Activated effector memory CD4-positive, alpha-beta T cell treated with anti-CD3 and anti-CD28 coated beads, Interleukin-2, amount 50 U/mL, for 16 hours (primary cell): ENCODE results near the gene MOSPD3.

Source experiments
- DNase-seq: peaks from one replicate; pipeline ENCODE4 v3.0.0-alpha.2; 2020

MOSPD3 gene

DNA sequence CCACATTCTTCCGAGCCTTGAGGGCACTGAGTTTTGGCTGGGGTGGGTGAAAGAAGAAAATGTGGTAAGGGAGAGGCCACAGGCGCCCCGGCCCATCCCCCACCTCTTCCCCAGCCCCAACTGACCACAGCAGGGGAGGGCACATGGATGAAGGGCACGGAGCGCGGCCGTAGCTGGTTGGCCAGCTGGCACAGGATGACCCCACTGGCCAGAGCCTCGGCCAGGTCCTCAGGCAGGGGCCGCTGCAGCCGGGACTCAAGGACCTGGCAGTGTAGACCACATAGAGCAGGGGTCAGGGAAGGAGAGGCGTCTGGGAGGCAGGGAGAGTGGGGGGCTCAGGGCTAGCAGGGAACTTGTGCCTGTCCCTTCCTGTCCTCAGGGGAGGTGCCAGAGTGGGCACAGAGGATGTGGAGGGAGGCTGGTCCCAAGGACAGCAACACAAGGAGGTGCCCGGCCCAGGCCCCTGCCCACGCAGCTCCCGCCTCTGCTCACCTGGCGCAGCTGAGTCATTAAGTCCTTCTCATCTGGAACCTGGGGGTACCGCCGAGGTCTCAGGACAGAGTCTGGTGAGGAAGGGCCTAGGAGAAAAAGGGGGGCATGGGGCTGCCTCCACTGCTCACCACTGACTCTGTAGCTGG lies 36.5 kb upstream of the MOSPD3 start:
- no peak for DNase-seq

DNA sequence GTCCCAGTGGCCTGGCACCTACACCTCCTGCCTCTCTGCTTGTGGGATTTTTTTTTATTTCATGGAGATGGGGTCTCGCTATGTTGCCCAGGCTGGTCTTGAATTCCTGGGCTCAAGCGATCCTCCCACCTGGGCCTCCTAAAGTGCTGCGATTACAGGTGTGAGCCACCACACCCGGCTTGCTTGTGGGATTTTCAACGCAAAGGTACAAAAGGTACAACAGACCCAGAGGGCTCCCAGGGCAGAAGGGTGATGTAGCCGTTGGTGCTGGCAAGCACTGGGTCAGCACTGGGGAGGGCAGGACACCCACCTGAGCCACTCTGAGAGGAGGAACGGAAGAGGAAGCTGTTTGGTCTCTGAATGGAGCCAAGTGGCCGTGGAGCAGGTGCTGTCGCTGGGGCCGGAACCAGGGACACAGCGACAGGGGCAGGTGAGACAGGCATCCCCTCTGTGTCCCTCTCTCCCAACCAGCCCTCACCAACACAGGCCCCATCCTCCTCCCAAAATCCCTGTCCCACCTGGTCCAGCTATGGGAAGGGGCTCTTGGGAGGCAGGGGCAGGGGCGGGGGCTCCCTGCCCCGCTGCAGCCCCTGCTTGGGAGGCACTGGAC lies 35.9 kb upstream of the MOSPD3 start:
- DNase-seq: no peak

DNA sequence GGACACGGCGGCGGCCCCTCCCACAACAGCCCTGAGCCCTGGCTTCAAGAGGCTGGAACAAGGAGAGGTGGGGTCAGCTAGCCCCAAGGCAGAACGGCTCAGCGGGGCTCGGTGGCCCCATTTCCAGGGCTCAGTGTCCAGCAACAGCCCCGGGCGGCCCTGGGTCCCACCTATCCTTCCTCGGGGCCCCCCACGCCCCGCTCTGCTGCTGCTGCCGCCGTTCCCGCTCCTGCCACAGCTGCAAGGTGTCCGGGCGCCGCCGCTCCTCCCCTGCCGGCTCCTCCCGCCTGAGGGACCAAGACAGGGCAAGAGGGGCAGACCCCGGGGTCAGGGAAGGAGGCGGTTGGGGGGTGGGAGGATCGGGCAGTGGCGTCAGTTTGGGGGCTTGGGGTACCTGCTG lies 35.2 kb upstream of the MOSPD3 start:
- peak; percentile 58 for DNase-seq

DNA sequence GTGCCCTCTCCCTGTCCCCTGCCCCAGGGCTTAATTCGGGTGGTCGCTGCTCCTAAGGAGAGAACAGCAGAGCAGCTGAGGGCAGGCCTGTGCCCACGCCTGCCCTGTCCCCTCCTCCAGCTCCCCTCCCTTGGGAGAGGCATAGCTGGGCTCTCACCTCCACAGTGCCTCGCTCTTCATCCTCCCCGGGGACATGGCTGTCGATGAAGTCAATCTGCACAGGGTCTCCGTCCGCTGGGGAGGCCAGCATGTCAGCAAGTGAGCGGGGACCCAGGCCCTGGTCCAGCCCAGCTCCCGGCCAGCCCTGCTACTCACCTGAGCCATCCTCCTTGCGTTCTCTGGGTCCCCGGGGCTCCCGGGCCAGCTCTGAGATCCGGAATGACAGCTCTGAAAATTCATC lies 34.8 kb upstream of the MOSPD3 start:
- peak; percentile 53 for DNase-seq

DNA sequence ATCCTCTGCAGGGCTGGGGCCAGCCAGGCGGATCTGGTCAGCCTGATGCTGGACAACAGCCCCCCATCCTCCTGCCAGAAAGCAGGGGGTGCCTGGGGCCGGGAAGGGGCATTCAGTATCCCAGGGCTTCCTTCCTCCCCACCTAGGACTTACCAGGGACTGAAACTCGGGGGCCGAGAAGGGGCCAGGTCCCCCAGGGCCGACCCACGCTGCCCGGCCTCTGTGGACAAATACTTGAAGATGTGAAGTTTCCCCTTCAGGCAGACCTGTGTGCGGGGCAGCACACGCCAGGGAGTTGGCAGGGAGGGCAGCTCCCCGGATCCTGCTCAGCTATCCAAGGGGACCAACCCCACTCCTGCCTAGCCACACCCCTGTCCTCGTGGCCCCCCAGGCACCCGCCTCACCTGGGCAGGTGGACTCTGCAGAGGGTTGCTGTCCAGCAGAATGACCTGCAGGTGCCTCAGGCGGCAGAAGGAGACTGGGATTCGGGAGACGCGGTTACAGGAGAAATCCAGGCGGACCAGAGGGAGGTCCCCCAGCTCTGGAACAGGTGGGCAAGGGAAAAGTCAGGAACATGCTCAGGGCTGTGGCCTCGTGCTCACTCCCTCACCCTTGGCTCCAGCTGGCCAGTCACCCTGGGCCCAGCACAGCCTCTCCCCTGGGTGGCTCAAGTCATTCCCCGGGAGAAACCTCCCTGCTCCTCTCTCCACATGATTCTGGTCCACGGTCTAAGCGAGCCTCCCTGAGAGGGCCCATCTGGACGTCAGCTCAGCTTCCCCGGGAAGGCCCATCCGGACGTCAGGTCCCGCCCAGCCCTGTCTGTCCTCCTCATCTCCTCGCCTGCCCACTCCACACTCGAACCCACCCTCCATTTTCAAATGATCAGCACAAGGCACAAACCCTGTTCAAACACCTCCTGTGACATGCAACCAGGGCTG lies 33.8 kb upstream of the MOSPD3 start:
- no peak for DNase-seq

DNA sequence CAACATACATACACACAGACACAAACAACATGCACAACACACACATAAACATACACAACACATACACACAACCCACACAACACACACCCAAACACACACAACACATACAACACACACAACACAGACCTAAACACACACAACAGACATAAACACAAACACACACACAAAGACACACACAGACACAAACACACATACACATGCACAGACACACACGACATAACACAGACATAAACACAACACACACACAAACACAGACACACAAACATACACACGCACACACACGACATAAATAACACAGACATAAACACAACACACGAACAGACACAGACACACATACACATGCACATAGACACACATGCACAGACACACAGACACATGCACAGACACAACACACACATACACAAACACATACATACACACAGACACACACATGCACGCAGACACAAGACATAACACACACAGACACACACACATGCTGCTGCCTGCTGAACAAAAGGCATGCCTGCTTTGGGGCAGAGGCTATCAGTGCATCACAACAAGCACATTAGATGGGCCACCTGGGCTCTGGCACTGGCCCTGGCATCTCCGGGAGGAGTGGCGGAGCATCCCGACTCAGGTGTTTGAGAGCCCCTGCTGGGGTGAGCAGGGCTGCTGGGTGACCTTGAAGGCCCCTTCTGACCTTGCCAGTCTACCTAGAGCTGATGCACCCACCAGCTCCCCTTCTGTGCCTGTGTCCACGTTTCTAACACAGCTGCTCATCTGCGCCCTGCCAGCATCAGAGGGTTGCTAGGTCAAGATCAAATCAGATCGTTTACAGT lies 31.7 kb upstream of the MOSPD3 start:
- DNase-seq: no peak

DNA sequence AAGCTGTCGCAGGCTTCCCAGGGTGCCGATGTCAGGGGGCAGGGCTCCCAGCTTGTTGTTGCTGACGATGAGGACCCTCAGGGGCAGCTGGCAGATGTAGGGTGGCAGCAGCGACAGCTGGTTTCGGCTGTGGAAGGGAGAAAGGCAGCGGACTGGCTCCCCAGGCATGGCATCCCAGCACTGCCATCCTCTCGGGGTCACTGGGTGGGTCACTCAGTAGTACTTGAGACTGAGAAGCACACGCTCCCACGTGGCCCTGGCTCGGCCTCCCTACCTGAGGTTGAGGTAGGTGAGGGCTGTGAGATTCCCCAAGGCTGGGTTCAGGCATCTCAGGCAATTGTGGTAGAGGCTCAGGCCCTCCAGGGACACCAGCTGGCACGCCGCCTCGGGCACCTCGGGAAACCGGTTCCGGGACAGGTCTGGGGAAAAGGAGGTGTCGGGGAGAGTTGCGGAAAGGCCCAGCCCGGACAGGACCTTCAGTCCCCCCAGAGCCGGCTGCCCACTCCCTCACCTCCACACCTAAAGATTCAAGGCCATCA lies 30.2 kb upstream of the MOSPD3 start:
- DNase-seq: no peak

DNA sequence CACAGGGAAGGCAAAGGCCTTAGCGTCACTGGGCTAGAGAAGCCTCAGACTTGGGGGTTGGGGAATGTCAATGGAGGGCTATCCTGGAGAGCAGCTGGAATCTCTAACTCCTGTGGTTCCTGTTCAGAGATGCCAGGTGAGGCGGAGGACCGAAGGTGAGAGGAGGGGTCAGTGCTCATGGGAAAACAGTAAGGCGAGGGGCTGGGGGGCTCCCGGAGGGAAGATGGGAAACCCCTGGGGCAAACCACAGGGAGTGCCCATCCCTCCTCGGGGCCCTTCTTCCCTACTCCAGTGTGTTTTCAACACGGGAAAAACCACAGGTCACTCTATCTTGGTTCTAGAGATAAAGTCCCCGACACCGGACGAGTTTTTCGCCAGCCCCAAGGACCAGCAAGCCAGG lies 29.7 kb upstream of the MOSPD3 start:
- DNase-seq: no peak

DNA sequence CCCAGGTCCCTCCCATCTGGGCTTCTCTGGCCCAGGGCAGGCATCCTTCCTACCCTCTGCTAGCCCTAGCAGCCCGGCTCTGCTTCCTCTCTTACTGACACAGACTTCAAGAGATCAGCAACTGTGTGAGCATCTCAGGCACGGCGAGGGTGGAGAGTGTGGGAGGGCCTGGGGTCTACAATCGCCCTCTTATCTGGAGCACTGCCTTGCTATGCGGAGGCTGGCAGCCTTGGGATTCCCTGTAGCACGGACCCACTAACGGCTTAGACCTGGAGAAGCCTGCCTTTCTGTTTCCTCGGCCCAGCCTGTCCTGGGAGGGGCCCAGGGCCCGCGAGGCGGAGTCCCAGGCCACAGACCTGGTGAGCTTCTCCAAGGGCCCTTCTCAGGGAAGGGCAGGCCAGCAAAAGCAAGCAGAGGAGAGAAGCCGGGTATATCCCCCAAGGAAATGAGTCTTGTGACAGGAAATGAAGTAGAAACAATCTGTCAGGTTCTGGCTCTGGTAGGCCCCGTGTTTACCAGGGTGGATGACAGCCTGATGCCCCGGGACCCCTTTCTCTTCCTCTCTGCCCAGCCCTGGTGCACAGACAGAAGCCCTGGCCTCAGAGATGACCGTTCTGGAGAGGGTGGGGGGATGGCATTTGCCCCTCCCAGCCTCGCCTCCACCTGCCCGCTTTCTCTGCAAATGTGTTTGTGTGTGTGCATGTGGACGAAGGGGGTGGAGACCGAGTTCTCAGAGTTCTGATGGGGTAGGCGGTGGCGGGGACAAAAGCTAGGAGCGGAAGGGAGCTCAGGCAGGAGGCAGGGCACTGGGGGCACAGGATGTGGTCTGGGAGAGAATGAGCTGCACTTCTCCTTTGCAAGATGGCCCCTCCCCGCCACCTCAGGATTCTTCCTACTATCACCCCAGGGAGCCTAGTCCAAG lies 28.9 kb upstream of the MOSPD3 start:
- peak; percentile 86 for DNase-seq

DNA sequence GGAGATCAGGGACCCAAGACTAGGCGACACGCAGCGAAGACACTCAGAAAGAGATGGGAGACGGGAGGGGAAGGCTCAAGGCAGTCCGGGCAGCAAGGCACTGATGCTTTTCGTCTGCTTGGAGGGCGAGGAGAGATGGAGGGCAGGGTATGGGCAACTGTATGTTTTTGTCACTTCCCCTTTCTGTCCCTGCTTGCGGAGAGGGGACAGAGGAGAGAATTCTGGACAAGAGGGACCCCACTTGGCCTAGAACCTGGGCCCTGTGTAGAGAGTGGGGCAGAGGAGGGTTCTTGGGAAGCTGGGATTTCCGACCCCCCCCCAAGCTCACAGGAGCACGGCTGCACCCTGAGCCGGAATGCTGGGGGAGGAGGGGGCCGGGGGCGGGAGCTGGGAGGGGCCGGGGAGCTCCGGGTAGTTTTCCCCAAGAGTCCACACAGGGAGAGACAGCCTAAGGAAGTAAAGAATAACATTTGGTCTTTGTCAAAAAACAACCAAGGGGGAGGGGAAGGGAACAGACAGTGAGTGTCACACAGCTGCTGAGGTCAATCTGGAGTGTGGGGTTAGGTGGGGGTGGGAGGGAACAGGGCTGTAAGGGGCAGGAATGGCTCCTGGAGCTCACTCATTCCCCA lies 28.2 kb upstream of the MOSPD3 start:
- DNase-seq: no peak

DNA sequence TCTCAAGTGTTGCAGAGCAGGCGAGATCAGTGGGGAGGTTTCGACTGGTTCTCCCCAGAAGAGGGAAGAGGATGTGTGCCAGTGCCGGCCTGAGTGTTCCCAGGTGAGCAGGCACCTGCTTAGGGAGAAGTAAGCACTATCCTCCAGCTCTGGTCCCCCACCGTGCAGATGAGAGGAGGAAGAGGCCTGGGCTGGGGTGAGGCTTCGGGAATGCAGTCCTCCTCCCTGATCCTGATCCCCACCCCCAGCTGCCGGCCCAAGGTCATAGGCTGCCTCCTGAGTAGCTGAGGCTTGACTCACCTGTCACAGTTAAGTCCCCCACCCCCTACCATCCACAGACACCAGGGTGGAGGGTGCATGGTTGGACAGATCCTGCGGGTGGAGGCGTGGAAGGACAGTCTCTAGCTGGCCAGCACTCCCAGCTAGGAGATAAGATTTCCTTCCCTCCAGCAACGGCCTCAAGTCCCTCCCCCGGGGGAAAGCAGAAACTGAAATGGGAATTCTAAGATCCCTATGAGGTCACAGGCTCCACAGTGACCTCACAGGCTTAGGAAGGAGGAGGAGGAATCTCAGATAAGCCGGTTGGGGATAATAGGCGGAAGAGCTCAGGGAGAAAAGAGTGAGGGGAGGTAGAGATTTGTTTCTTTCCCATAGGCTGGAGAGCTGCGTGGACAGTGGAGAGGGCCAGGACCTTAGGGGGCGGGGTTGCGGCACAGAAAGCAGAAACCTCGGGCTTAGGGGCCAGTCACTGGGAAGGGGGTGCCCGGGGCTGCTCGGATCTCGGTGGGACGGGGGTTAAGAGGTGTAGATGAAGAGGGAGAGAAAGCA lies 27.4 kb upstream of the MOSPD3 start:
- DNase-seq: no peak

DNA sequence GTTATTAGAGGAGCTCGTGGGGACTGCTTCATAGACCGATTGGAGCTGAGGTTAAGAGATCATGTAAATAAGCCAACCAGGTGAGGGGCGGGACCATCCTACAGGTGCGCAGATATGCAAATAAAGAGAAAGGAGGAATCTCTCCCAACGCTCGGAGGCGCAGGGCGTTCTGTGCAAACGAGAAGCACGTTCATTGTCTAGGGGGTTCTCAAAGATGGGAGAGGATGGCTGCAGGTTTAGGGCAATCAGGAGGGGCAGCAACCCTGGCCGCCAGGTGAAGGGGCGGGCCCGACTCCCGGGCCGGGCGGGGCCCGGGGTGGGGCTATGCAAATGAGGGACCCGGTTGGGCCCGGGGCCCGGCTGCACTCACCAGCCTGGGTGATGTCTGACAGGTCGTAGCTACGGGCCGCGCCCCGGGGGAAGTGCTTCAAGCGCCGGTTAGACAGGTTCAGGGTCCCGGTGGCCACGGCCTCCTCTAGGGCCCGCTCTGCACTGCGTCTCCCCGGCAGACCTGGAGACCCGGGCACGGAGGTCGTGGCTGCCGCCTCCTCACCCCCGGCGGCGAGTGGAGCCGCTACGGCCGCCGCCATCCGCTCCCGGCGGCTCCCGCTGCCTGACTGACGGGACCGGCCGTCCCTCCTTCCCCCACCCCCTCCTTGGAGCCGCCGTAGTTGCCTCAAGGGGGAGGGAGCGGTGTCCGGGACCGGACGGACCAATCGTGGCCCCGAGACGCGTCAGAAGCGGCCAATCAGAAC lies 26.7 kb upstream of the MOSPD3 start, which contains the start of gene LRCH4:
Gene LRCH4 (minus strand): TSS at position 619 of the 755 bp plus-strand sequence. CDS start 29 bp downstream, at position 590.
- peak; percentile 89 for DNase-seq

DNA sequence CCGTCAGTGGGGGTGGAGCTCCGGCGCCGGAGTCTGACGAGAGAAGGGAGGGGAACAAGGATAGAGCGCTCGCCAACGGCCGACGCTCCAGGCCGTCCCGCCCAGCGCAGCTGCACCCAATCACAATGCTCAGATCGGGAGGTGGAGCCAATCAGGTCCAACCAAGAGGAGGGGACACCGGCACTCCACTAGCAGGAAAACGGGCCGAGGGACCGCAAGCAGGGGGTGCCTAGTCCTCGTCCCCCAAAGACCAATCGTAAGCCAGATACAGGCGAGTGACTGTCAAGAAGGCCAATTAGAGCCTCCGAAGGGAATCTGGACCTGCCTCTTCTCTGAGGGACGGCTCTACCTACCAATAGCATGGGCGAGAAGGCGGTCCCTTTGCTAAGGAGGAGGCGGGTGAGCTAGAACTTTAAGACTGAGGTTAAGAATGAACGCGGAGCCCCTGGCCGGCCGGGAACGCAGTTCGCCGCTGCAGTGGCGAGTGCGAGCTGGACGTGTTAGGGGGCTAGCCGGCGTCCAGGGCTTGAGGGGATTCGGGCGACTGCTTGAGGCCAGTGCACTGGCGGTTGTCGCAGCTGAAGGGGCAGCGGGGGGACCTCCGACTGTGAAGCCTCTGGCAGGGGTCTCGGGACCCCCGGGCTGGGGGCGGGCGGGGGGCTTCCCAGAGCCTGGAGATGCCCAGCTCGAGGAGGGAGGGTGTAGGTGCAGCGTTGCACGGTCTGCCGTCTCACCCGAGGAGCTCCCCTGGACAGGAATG lies 25.9 kb upstream of the MOSPD3 start, which contains the start of gene FBXO24:
Gene FBXO24 (plus strand): TSS at position 63 of the 760 bp plus-strand sequence. CDS start 298 bp downstream, at position 361.
- DNase-seq: peak; percentile 100

DNA sequence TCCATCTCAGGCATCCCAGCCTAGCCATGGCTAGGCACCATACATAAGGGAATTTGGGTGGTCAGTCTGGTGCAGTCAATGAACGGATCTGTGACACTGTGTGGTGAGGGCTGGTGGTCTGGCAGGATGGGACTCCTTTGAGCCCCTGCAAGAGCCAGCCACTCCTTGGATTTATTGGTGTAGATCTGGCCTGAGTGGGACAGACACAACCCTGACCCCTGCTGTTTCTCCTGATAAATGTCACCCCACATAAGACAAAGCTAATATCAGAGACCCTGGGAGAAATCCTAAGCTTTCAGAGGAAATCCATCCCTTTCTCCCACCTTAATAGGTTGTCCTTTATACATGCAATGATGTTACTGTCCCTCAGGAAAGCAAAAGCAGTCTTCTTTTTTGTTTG lies 23.9 kb upstream of the MOSPD3 start:
- DNase-seq: no peak

DNA sequence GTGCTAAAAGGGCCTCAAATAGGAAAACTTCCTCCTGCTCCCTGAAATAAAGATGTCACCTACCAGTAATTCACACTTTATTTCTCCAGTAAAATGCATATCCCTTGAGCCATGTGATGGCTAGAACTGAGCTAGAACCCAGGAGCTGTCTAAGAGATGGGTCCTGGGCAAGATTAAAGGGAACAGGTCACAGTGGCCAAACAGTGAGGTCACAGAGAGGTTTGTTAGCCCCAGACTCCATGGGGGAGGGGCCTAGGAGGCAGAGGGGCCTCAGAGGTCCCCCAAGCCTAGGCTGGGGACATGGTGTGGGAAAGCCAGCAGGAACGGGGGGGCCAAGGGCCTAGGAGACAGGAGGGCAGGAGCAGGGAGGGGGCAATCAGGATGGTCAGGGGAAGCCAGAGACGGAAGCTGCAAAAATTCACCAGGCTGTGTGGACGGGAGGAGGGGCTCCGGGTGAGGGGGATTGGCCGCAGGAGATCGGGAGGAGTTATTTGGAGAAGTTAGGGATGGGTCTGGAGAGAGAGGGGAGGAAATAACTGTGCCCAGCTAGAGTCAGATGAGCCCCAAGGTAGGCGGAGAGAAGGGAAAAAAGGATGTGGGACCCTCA lies 22.9 kb upstream of the MOSPD3 start:
- no peak for DNase-seq

DNA sequence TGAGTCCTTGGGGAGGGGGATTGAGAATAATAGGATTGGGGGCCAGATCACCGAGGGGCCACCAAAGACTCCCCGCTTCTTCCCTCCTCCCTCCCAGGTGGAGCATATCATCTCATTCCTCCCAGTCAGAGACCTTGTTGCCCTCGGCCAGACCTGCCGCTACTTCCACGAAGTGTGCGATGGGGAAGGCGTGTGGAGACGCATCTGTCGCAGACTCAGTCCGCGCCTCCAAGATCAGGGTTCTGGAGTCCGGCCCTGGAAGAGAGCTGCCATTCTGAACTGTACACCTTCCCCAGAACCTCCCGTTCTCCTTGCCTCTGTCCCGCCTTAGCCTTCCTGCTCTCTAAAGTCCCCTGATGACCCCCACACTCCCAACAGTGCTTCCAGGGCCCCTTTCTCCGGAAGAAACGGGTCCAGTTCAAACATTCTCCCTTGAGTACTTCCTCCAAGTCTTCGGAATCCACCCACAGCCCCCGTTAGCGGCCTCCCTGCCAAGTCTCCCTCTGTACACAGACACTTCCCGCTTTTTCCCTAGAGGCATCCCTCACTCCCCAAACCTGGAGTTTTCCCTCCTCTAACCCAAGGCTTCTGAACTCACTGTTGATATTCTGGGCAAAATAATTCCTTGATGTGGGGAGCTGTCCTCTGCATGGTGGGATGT lies 22.1 kb upstream of the MOSPD3 start:
- DNase-seq: no peak

DNA sequence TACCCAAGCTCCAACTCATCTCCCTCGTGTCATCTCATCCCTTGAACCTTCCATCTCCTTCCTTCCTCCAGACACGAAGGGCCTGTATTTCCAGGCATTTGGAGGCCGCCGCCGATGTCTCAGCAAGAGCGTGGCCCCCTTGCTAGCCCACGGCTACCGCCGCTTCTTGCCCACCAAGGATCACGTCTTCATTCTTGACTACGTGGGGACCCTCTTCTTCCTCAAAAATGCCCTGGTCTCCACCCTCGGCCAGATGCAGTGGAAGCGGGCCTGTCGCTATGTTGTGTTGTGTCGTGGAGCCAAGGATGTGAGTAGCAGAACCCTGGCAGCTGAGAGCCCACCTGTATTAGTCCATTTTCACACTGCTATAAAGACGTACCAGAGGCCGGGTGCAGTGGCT lies 20.7 kb upstream of the MOSPD3 start:
- DNase-seq: no peak
